ENCODE measurements around the gene ZNRF1. TPM values are rescaled to one million over a fixed set of nuclear protein-coding genes. Genes with fewer than 3 reads are reported as not detected.
A peak's percentile ranks its signal among the peaks of the same experiment; 100 is the strongest.

ZNRF1 gene
- total RNA-seq, 4 donors from 2014 or later: 13.0 to 16.7 (median 15.8) TPM

GRCh38 chr16:75131081-75131480, 132.3 kb downstream of the ZNRF1 start:
- TF ChIP-seq POLR2A (IDR thresholded peaks at IDR 0.05): no peak
- no peak for TF ChIP-seq EP300 (IDR thresholded peaks at IDR 0.05)
- no peak overlapping the region for H3K4me3 ChIP-seq
- no peak for DNase-seq (ENCODE audit: low spot score in 2 of 2)
- no peaks in the 10 kb centered on the region for H3K4me1 ChIP-seq
- whole genome bisulfite sequencing: 78% methylated on average over 7 of the region's 7 CpGs
- H3K9me3 ChIP-seq: no peaks in the 10 kb centered on the region
- no peak overlapping the region for H3K27ac ChIP-seq
- no peaks in the 10 kb centered on the region for H3K36me3 ChIP-seq
- no peaks in the 10 kb centered on the region for H3K27me3 ChIP-seq

GRCh38 chr16:75138233-75138632, 139.4 kb downstream of the ZNRF1 start:
- H3K4me1 ChIP-seq: no peaks in the 10 kb centered on the region
- no peaks in the 10 kb centered on the region for H3K36me3 ChIP-seq
- H3K27ac ChIP-seq: no peak overlapping the region
- no peaks in the 10 kb centered on the region for H3K9me3 ChIP-seq
- WGBS: 77% methylated on average over 8 of the region's 8 CpGs
- TF ChIP-seq POLR2A (IDR thresholded peaks at IDR 0.05) (no peak), CTCF (IDR thresholded peaks at IDR 0.05) (no peak), POLR2AphosphoS5 (IDR thresholded peaks at IDR 0.05) (no peak), EP300 (IDR thresholded peaks at IDR 0.05) (no peak)
- no peak overlapping the region for H3K4me3 ChIP-seq
- DNase-seq (ENCODE audit: low spot score in 2 of 2): no peak
- no peaks in the 10 kb centered on the region for H3K27me3 ChIP-seq

GRCh38 chr16:75138636-75139035, 139.8 kb downstream of the ZNRF1 start:
- Histone ChIP-seq H3K27ac (no peak overlapping the region), H3K27me3 (no peaks in the 10 kb centered on the region), H3K4me1 (no peaks in the 10 kb centered on the region), H3K4me3 (no peak overlapping the region), H3K9me3 (no peaks in the 10 kb centered on the region), H3K36me3 (no peaks in the 10 kb centered on the region)
- no peak for DNase-seq (ENCODE audit: low spot score in 2 of 2)
- TF ChIP-seq CTCF (IDR thresholded peaks at IDR 0.05) (no peak), EP300 (IDR thresholded peaks at IDR 0.05) (no peak), POLR2AphosphoS5 (IDR thresholded peaks at IDR 0.05) (no peak), POLR2A (IDR thresholded peaks at IDR 0.05) (no peak)
- 61% methylated on average over 9 of the region's 9 CpGs for WGBS

- H3K4me1 ChIP-seq: no peaks in the 10 kb centered on the region
- H3K27ac ChIP-seq: no peak overlapping the region
- 96% methylated on average over 5 of the region's 5 CpGs for WGBS
- H3K27me3 ChIP-seq: no peaks in the 10 kb centered on the region
- TF ChIP-seq CTCF (IDR thresholded peaks at IDR 0.05): no peak
- no peak for TF ChIP-seq EP300 (IDR thresholded peaks at IDR 0.05)
- no peak for TF ChIP-seq POLR2A (IDR thresholded peaks at IDR 0.05)
- no peak for TF ChIP-seq POLR2AphosphoS5 (IDR thresholded peaks at IDR 0.05)
- no peaks in the 10 kb centered on the region for H3K36me3 ChIP-seq
- DNase-seq (ENCODE audit: low spot score in 2 of 2): no peak
- no peaks in the 10 kb centered on the region for H3K9me3 ChIP-seq
- no peak overlapping the region for H3K4me3 ChIP-seq
Measured at GRCh38 chr16:75139498-75139897, 140.7 kb downstream of the ZNRF1 start.

- WGBS: 77% methylated on average over 6 of the region's 6 CpGs
- TF ChIP-seq POLR2A (IDR thresholded peaks at IDR 0.05) (no peak), POLR2AphosphoS5 (IDR thresholded peaks at IDR 0.05) (no peak), EP300 (IDR thresholded peaks at IDR 0.05) (no peak), CTCF (IDR thresholded peaks at IDR 0.05) (no peak)
- H3K4me1 ChIP-seq: peaks cover 2% of the 10 kb centered on the region
Measured at GRCh38 chr16:75143941-75144340, 145.1 kb downstream of the ZNRF1 start.

GRCh38 chr16:75147968-75148310, 149.1 kb downstream of the ZNRF1 start:
- H3K27ac ChIP-seq: peak overlapping the region; percentile 98
- WGBS: 53% methylated on average over 3 of the region's 3 CpGs

More at GRCh38 chr16:75143941-75144340, 145.1 kb downstream of the ZNRF1 start:
- no peaks in the 10 kb centered on the region for H3K27me3 ChIP-seq
- H3K27ac ChIP-seq: no peak overlapping the region
- DNase-seq (ENCODE audit: low spot score in 2 of 2): no peak
- peaks cover 5% of the 10 kb centered on the region for H3K9me3 ChIP-seq
- no peak overlapping the region for H3K4me3 ChIP-seq
- no peaks in the 10 kb centered on the region for H3K36me3 ChIP-seq

More at GRCh38 chr16:75147968-75148310, 149.1 kb downstream of the ZNRF1 start:
- TF ChIP-seq POLR2A (IDR thresholded peaks at IDR 0.05): no peak
- peak; percentile 25 for TF ChIP-seq EP300 (IDR thresholded peaks at IDR 0.05)
- Histone ChIP-seq H3K36me3 (no peaks in the 10 kb centered on the region), H3K4me3 (peak overlapping the region; percentile 99), H3K27me3 (no peaks in the 10 kb centered on the region), H3K9me3 (peaks cover 17% of the 10 kb centered on the region), H3K4me1 (peaks cover 11% of the 10 kb centered on the region)
- DNase-seq (ENCODE audit: low spot score in 2 of 2): no peak

All from suprapubic skin (tissue), 4 donors.